ENCODE results near the gene SMYD2. TPM values are rescaled to one million over a fixed set of nuclear protein-coding genes. Genes with fewer than 3 reads are reported as not detected.

SMYD2 gene
- total RNA-seq, 1 experiment from 2014 or later: 27.2 TPM

- Histone ChIP-seq H3K9me2 (ENCODE audit: insufficient read depth) (no peaks in the 10 kb centered on the region), H3K4me1 (ENCODE audit: control insufficient read depth in 1 of 2, insufficient read depth in 2 of 2, low read length in 2 of 2) (no peaks in the 10 kb centered on the region), H3K27ac (ENCODE audit: low read depth, low read length) (no peak overlapping the region), H3K4me2 (ENCODE audit: low read length) (no peak overlapping the region), H3K27me3 (ENCODE audit: insufficient read depth, low read length) (no peaks in the 10 kb centered on the region), H2AFZ (ENCODE audit: low read depth, low read length, poor library complexity, severe bottlenecking) (no peak overlapping the region), H4K20me1 (ENCODE audit: insufficient read depth) (peaks cover 4% of the 10 kb centered on the region; the same call in 1 of the 2 replicates), H3K36me3 (ENCODE audit: control insufficient read depth in 1 of 2, insufficient read depth in 2 of 2, low read length in 2 of 2) (no peaks in the 10 kb centered on the region), H3K9ac (ENCODE audit: low read length) (no peak overlapping the region), H3K9me3 (ENCODE audit: control insufficient read depth in 1 of 2, insufficient read depth in 1 of 2, low read depth in 1 of 2, low read length in 2 of 2) (no peaks in the 10 kb centered on the region), H3K79me2 (ENCODE audit: insufficient read depth, low read length) (no peaks in the 10 kb centered on the region), H3K4me3 (replicated peaks in 1 of 2; ENCODE audit: low read depth in 1 of 2, low read length in 2 of 2) (no peak overlapping the region)
- ChIA-PET CTCF (interaction anchor here (1.0 to 7.8 kb wide), 5 partner anchors 10 to 255 kb away, joined by 3 to 210 read pairs (median 9); no protein-coding TSS in a partner anchor), POLR2A (no interaction called here), RAD21 (ENCODE audit: low non-redundant PET in 1 of 2, low total read pairs in 2 of 2, uncharacterized antibody in 2 of 2, unreplicated experiment in 2 of 2) (interaction anchor here (1.5 to 4.0 kb wide), 3 partner anchors 68 to 116 kb away, joined by 8 to 32 read pairs (median 20); no protein-coding TSS in a partner anchor)
- TF ChIP-seq RAD21 (IDR thresholded peaks at IDR 0.05; ENCODE audit: low read depth): no peak
- ATAC-seq (no peak), DNase-seq (ENCODE audit: low read depth, low spot score) (no peak)
- intact Hi-C loops (cut with micrococcal nuclease): loop anchor here (1.0 to 5.0 kb wide), 4 partner anchors 68 to 1207 kb away; no protein-coding TSS in a partner anchor
- BruUV-seq (replicated peaks): no TSS peak
These were observed 48.7 kb downstream of the SMYD2 start for GRCh38 chr1:214329470-214330220.

- Histone ChIP-seq H3K27ac (ENCODE audit: low read depth, low read length) (no peak overlapping the region), H3K27me3 (ENCODE audit: insufficient read depth, low read length) (no peaks in the 10 kb centered on the region), H4K20me1 (ENCODE audit: insufficient read depth) (peaks cover 4% of the 10 kb centered on the region; the same call in 1 of the 2 replicates), H3K9me2 (ENCODE audit: insufficient read depth) (no peaks in the 10 kb centered on the region), H3K79me2 (ENCODE audit: insufficient read depth, low read length) (no peaks in the 10 kb centered on the region), H3K9me3 (ENCODE audit: control insufficient read depth in 1 of 2, insufficient read depth in 1 of 2, low read depth in 1 of 2, low read length in 2 of 2) (no peaks in the 10 kb centered on the region), H3K9ac (ENCODE audit: low read length) (no peak overlapping the region), H3K4me3 (replicated peaks in 1 of 2; ENCODE audit: low read depth in 1 of 2, low read length in 2 of 2) (no peak overlapping the region), H2AFZ (ENCODE audit: low read depth, low read length, poor library complexity, severe bottlenecking) (no peak overlapping the region), H3K4me1 (ENCODE audit: control insufficient read depth in 1 of 2, insufficient read depth in 2 of 2, low read length in 2 of 2) (no peaks in the 10 kb centered on the region), H3K36me3 (ENCODE audit: control insufficient read depth in 1 of 2, insufficient read depth in 2 of 2, low read length in 2 of 2) (no peaks in the 10 kb centered on the region), H3K4me2 (ENCODE audit: low read length) (no peak overlapping the region)
- ChIA-PET POLR2A (no interaction called here), RAD21 (ENCODE audit: low non-redundant PET in 1 of 2, low total read pairs in 2 of 2, uncharacterized antibody in 2 of 2, unreplicated experiment in 2 of 2) (interaction anchor here in 1 of 2 experiments (4.0 kb wide), 1 partner anchor 116 kb away, joined by 32 read pairs; no protein-coding TSS in a partner anchor), CTCF (interaction anchor here (2.2 to 7.8 kb wide), 4 partner anchors 10 to 255 kb away, joined by 10 to 210 read pairs (median 86); no protein-coding TSS in a partner anchor)
- BruUV-seq (replicated peaks): no TSS peak
- intact Hi-C loops (cut with micrococcal nuclease): no loop called here
- TF ChIP-seq POLR2AphosphoS5 (IDR thresholded peaks at IDR 0.05; ENCODE audit: low read depth, low read length) (no peak), CBX3 (IDR thresholded peaks at IDR 0.05; ENCODE audit: low read depth) (no peak), EGR1 (IDR thresholded peaks at IDR 0.05; ENCODE audit: low read depth) (no peak), RAD21 (IDR thresholded peaks at IDR 0.05; ENCODE audit: low read depth) (no peak), CEBPB (IDR thresholded peaks at IDR 0.05; ENCODE audit: low read depth) (no peak), FOSL1 (IDR thresholded peaks at IDR 0.05; ENCODE audit: low read depth) (no peak), SIN3A (IDR thresholded peaks at IDR 0.05; ENCODE audit: low read depth) (no peak), ZBTB33 (IDR thresholded peaks at IDR 0.05; ENCODE audit: extremely low read depth, insufficient replicate concordance, low read length) (no peak)
- DNase-seq (ENCODE audit: low read depth, low spot score): no peak
- ATAC-seq: no peak
These were observed 49.3 kb downstream of the SMYD2 start for GRCh38 chr1:214330222-214330621.
